Measurements from ENCODE around the gene BEGAIN.
"Not testable (repeated sequence)": the region's sequence is repeated elsewhere in the genome, so short reads cannot be mapped to it uniquely, and the experiment has no call there.

Gene BEGAIN

DNA sequence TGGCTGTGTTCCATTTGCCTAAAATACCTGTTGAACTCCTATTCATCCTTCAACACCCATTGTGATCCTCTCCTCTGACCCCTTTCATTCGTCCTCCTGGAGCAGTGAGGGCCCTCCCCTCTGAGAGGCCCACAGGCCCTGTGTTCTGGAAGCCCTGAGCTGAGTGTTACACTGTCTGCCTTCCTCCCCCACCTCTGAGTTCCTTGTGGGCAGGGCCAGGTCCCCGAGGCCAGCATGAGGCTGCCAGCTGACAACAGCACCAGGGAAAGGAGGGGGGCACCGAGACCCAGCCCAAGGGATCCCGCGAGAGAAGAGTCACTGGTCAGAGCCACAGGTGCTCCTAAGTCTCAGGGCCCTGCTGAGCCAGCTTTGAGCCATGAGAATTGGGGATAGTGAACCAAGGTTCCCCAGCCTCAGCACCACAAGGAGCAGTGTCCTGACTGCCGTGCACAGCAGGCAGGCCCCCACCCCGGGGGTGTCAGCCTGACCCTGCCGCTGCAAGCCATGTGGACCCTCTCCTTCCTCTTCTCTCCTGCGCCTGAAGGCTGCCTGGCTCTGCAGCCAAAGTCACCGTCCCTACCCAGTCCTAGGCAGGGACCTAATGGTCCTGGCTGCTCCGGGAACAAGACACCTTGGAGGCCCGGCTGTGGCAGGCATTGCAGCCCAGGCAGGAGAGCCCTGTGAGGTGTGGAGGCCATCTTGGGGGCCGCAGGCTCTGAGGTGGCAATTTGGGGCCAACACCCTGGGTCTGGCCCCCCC is 52.5 kb downstream of the BEGAIN start:
- DNase-seq, result no peak

DNA sequence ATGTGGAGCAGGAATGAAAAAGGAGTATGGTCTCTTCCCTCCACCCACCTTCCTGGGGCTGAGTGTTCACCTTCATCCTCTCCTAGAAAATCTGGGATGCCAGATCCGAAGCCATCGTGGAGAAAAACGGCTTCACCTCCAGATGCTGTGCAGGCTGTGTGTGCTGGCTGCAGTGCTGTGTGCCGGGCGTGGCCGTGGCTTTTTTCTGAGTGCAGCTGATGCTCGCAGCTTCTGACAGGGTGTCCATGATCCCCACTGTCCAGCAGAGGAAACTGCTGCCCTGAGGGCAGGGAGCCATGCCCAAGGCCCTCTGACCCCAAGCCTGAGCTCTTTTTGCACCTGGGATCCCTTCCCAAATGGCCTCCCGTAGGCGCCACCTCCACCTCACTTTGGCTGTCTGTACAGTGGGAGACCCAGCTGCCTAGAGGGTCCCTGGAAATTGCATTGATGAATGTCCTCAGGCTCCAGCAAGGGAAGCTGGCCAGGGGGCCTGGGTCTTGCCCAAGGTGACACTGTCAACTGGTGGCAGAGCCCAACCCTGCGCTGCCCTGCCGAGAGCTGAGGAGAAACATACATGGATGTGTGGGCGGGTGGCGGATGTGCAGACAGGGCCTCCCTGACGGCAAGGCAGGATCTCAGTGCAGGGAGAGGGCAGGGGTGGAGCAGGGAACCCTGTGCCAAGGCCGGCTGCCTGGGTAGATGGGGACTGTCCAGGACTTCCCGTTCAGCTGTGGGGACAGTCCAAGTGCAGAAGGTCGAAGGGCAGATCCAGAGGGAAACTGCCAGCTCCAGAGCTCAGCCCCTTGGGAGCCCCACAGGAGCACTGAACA is 53.3 kb downstream of the BEGAIN start:
- peak; percentile 14 for DNase-seq

DNA sequence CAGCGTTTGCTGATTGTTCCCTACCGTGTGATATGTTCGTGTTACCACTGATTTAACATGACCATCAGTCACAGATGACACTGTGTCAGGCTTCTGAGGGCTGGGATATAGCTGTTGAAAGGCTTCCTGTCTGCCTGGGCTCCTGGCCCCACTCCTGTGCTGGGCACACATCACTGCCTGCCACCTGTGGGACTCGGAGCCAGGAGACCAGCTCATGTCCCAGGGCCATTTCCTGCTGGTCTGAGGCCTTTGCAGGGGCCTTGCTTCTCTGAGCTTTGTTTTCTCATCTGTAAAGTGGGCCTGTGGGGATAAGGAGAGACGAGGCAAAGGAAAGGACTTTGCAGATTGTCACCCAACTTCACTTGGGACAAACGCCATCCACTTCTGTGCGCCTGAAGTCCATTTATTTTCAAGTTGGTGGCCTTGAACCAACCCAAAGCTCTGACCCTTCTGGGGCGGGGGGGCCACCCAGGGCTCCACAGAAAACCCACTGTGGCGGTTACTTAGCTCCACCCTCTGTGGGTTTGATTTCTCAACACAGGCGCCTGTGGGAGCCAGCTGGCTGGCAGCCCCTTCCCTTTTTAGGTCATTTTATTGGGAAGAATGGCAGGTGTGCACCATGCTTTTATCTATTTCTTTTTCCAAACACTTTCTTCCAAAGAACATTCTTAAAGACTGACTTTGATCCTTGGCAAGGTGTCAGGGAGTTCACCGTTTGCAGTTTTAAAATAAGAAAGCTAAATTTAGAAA is 54.1 kb downstream of the BEGAIN start:
- DNase-seq, result no peak

DNA sequence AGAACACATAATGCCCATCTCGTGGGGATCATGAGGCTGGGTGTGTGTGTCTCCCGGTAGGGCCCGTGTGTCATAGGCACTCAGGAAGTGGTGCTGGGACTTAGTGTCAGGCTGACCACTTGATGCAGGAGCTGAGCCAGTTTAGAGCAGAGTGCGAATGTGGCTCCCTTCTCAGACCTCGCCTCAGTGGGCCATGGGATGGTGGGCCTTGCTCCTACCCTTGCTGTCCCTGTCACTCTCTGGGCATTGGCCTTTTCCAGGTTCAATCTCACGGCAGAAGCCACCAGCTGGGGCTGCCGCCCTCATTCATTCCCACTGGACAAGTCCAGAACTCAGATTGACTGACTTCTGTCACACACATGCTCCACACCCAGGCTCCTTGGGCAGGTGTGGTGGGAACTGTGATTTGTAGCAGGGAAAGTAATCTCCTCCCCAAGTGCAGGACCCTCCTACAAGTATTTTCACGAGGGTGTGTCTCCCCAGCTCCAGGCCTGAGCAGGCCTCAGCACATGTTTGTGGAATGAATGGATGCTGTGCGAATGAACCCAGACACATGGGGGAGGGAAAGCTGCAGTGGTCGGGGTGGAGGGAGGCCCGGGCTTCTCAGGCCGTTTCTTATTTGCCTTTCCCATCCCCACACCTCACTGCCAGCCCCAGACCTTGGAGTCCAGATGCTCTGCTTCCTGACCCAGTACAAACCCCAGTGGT is 54.9 kb downstream of the BEGAIN start:
- no peak for DNase-seq

DNA sequence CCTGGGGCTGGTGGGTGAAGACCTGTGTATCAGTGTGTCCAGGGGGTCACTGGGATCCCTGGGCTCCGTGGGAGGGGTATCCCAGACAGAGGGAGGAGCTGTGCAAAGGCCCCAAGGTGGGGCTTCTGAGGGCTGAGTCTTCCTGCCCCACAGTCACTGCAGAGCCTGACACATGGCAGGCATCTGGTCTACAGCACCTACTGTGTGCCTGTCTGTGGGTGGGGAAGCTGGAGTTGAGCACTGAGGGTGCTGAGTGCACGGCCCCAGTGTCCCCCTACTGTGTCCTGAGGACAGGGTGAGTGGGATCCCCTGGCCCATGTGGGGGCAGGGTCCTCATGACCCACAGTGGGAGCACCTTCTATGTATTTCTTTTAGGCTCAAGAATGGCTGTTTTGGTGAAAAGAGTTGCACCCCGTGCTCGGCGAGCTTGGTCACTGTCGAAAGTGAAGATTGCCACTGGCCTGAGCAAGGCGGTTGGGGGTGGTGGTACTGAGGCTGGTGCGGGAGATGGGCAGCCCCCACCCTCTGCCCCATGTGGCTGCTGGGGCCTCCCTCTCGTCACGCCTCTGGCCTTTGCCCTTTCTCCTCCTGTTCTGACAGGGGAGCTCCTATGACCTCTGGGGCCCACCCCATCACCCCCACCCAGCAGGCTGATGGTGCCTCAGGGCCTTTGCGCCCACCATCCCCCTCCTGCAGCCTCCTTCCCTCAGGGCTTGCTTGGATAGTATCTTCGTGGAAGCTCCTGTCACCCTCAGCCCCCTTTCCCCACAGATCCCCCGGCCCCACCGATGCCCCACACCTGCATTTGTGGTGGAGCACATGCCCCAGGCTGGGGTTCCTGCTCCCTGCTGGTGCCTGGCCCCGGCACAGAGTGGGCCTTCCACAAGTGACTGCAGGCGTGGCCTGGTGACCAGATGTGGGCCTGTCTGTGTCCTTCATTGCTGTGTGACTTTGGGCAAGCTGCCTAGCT is 55.8 kb downstream of the BEGAIN start:
- peak; percentile 10 for DNase-seq

DNA sequence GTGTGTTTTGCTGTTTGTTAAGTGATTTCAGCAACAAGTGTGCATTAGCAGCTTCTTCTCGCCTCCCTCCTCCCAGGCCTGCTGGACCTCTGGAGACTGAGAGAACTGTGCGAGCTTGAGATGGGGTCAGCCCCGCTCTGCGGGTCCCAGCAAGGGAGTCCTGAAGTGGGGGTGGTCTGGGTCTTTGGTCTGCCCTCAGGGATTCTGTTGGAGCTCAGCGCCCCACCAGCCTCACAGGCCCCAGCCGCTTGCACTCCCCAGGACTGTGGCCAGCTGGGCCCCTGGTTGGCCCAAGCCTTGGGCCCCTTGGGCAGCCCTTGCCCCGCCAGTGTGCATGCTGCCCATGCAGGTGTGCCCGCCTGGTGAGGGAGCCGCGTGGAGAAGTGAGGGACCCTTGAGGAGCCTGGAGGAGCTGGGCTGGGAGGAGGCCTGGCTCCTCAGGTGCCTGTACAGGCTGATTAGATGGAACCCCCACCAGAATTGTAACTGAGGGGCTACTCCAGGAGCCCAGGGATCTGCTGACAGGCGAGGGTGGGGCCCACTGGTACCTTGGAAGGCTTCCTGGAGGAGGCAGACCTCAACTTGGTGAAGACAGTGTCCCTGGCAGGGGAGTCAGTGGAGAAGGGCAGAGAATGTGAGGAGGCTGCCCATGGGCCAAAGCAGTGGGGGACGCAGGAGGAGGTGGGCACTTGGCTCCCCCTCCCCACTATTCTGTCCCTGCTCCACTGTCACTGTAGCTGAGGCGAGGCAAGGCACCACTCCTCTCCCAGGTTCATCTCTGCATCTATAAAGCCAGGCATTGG is 56.7 kb downstream of the BEGAIN start:
- DNase-seq, result peak; percentile 9

DNA sequence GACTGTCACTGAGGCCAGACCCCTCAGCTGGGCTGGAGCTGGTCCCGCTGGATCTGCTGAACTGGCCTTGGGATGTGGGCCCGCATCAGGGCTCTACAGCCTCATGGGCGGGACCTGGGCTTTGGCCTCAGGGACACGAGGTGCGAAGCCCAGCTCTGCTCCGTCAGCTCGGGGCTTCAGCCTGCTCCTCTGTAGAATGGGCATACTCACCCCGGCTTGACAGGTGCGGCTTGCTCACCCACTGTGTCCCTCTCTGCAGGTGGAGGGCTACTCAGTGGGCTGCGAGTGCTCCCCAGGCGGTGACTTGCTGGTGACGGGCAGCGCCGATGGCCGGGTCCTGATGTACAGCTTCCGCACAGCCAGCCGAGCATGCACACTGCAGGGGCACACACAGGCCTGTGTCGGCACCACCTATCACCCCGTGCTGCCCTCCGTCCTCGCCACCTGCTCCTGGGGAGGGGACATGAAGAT is 57.6 kb downstream of the BEGAIN start:
- DNase-seq, result peak; percentile 8

DNA sequence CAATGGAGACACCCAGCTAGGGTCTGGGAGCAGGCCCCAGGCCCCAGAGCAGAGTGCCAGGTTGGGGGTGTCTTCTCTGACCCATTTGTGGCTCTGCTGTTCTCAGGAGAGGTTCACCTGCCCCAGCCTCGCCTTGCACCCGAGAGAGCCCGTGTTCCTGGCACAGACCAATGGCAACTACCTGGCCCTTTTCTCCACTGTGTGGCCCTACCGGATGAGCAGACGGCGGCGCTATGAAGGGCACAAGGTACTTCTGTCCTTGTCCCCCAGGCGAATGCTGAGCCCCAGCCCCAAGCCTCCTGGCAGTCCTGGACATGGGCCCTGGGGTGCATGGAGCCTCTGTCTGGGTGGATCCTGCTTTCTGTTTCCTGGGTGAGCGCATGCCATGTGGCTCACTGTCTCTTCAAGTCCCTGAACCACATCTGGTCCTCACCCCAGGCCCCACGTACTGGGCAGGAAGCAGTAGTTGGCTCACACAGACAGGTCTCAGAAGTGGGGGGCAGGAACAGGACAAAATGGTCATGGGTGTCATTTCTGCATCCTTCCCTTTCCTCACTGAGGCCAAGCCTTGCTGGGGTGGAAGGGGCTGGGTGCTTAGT is 58.2 kb downstream of the BEGAIN start:
- DNase-seq, result no peak

DNA sequence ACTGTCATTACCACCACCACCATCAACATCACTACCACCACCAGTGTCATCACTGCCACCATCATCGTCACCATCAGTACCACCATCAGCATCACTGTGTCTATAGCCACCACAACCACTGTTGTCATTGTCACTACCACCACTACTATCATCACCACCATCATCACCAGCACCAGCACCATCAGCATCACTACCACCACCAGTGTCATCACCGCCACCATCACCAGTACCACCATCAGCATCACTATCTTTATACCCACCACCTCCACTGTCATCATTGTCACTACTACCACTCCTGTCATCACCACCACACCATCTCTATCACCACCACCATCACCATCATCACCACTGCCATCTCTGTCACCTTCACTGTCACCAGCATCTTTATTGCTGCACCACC is 60.6 kb downstream of the BEGAIN start:
- no peak for DNase-seq

DNA sequence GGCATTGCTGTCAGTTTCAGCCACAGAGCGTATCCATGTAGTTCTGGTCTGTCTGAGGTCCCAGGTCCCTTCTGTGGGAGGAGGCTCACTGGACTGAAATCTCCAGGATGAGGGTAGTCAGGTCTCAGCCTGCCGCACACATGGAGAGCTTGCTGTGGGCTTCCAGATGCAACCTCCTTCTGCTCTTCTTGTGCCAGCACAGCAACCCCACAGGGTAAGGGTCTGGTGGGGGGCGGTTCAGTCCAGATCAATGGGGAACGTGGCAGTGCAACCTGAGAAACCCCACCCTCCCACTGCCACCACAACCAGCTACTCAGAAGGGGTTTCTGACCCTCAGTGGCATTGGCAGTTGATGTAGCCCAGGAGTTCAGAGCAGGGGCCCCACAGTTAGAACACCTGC is 61.2 kb downstream of the BEGAIN start:
- DNase-seq, result no peak

DNA sequence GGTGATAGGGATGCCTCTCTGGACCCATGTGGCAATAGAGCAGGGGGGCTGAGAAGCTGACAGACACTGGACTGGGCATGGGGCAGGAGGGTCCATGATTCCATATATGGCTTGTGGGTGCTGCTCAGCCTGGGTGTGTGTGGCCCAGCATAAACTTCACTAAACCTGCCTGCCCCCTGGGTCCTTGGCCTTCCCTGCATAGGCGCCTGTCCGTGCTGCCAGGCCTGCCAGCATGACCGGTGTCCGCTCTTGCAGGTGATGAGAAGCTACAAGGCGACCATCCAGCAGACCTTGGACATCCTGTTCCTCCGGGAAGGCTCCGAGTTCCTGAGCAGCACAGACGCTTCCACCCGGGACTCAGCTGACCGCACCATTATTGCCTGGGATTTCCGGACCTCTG is 61.6 kb downstream of the BEGAIN start:
- DNase-seq, result no peak

DNA sequence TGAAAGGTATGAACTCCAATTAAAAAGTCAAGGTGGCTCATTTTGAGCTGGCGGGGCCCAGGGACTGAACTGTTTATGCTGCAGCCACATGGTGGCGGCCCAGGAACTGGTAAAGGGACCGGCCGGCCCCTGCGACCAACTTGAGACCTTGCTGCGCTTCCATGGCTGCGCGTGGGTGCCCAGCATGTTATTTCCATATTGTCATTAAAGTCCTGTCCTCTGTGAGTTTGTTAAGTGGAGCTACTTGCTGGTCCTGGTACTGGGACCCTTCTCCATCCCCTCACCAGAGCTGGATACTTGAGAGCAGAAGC is 62.3 kb downstream of the BEGAIN start:
- no peak for DNase-seq

DNA sequence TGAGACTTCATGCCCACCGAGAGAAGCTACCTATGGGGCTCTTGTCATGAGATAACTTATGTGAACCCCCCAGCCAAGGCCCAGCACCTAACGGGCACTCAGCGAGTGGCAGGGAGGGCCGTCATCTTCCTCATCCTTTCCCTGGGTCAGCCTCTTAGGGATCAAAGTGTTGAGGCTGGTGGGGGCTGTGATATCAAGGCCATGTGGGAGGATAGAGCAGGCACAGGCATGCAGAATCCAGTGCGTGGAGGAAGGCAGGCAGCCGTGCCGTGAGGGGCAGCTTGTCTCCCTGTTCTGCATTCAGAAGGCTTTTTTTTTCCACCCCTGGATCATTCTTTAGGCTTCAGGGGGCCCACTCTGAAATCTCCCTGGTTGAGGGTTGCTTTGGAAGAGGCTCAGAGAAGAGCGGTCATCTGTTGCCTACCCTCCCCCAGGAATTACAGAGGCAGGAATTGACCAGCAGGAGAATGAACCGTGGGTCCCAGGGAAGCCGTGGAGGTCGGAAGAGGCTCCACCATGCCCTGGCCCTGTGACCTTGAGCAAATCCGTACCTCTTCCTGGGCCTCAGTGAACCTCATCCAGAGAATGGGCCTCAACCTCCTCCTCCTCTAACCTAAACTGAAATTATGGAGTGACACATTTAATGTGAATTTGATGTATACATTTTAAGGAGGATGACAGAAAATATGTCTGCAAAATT is 62.8 kb downstream of the BEGAIN start:
- DNase-seq, result no peak

DNA sequence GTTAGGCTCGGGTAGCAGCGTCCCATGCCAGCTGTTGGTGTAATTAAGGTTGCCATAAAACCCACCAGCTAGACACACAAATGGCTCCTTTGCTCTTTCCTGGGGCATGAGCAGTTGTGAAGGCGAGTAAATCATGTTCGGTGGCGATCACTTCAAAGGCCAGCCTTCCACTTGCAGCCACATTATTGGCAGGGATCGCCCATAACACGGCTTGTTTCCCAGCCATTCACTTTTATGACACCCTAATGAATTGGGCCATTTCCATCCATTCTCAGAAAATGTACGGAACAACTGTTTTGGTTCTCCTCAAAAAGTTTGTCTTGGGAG is 63.4 kb downstream of the BEGAIN start:
- DNase-seq, result no peak

DNA sequence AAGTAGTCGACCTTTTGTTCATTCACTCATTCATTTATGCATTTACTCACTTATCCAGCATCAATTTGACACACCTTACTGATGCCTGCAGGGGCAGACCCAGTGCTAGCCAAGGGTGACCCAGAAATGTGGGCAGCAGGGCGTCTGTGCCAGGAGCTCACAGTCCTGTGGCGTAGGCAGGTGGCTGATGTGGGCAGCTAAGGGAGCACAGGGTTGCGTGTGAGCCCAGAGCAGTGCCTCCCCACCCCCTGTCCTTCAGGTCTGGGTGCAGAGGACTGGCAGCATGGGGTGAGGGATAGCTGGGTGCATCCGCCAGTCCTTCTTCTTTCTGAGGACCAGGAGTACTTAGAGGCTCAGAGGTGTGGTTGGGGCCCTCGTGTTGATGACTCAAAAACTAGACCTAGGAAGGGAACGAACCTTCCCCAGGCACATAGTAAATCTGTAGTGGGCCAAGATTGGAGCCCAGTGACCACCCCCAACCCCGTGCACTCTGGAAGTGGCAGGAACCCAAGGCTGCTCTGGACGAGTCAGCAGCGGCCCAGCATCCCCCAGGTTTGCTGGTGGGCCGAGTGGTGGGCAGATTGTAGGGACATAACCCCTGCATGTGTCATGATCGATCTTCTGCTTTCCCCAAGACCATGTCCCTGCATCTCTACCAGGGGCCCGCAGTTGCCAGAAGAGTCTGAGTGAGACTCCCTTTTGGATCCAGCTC is 63.9 kb downstream of the BEGAIN start:
- DNase-seq, result no peak

DNA sequence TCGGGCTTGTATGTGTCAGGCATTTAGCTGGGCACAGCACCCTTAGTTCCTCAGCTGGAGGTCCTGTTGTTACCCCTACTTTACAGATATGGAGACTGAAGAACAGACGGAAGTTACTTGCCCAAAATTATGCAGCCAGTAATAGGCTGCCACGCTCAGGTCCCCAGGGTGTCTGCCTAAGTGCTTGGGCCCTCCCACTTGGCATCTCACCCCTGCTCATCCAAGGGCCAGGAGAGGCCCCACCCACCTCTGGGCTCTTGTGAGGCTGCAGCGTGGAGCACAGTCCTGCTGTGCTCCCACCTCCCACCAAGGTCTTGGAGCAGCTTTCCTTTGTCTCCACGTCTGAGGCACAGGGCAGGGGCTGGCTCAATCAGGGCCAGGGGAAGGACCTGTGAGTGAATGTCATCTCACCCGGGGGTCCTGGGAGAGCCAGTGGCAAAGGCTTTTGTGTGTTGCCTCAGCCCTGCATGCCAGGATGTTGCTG is 64.6 kb downstream of the BEGAIN start:
- DNase-seq, result no peak

DNA sequence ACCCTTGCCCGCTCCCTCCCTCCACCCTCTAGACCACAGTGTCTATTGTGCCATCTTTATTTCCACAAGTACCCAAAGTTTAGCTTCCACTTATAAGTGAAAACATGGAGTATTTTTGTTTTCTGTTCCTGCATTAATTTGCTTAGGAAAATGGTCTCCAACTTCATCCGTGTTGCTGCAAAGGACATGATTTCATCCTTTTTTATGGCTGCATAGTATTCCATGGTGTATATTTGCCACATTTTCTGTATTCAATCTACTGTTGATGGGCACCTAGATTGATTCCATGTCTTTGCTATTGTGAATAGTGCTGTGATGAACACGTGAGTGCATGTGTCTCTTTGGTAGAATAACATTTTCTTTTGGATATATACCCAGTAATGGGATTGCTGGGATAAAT is 81.2 kb downstream of the BEGAIN start:
- not testable (repeated sequence) for DNase-seq

DNA sequence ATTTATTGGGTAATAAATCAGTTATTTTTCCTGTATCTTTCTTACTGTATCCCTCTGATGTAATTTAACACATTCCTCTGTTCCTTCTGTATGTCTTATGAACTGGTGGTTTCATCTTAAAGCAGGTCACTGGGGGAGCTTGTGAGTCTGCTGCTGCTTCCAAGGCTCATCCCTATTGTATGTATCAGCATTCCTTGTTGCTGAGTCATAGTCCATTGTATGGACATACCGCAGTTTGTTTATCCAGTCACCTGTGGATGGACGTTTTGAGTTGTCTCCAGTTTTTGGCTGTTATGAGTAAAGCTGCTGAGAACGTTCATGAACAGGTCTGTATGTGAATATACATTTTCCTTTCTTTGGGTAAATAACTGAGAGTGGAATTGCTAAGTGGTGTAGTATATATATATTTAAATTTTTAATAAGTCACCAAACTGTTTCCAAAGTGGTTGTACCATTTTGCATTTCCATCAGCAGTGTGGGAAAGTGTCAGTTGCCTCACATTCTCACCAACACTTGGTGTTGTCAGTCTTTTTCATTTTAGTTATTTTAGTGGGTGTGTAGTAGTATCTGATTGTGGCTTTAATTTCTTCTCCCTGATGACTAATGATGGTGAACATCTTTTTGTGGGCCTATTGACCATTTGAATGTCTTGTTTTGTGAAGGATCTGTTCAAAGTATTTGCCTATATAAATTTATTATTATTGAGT is 82.7 kb downstream of the BEGAIN start:
- no peak for DNase-seq

Data from activated naive CD4-positive, alpha-beta T cell treated with anti-CD3 and anti-CD28 coated beads, Interleukin-2, amount 50 U/mL, for 16 hours (primary cell).